GM19468 (cell line): ENCODE data around the gene IGF2BP2.
"Not testable (repeated sequence)": the region's sequence is repeated elsewhere in the genome, so short reads cannot be mapped to it uniquely, and the experiment has no call there.

Source experiments
- ATAC-seq: cut with Tn5 transposase; IDR thresholded peaks from one replicate; pipeline ENCODE4 v1.9.1; 2021; ENCODE audit warnings: mild to moderate bottlenecking, moderate library complexity, moderate number of reproducible peaks; ENCODE audit not compliant: unreplicated experiment; ENCODE audit errors: extremely low read depth

IGF2BP2 gene

GRCh38 chr3:185813205-185813604 lies 11.6 kb downstream of the IGF2BP2 start:
- no peak for ATAC-seq

GRCh38 chr3:185807445-185808068 lies 17.3 kb downstream of the IGF2BP2 start:
- no peak for ATAC-seq

- ATAC-seq = not testable (repeated sequence)
Measured at GRCh38 chr3:185798831-185799110, 26.1 kb downstream of the IGF2BP2 start.

GRCh38 chr3:185797993-185798830 lies 26.6 kb downstream of the IGF2BP2 start:
- no peak for ATAC-seq

- ATAC-seq = no peak
Measured at GRCh38 chr3:185797108-185797881, 27.5 kb downstream of the IGF2BP2 start.

- ATAC-seq = no peak
Measured at GRCh38 chr3:185796431-185797107, 28.3 kb downstream of the IGF2BP2 start.

GRCh38 chr3:185793381-185793780 lies 31.5 kb downstream of the IGF2BP2 start:
- no peak for ATAC-seq

GRCh38 chr3:185792955-185793354 lies 31.9 kb downstream of the IGF2BP2 start:
- ATAC-seq = no peak

- ATAC-seq = no peak
Measured at GRCh38 chr3:185789891-185790830, 34.7 kb downstream of the IGF2BP2 start.

- ATAC-seq = no peak
Measured at GRCh38 chr3:185789134-185789533, 35.7 kb downstream of the IGF2BP2 start.

- ATAC-seq = no peak
Measured at GRCh38 chr3:185788292-185788691, 36.5 kb downstream of the IGF2BP2 start.

- ATAC-seq = no peak
Measured at GRCh38 chr3:185786956-185787877, 37.6 kb downstream of the IGF2BP2 start.

GRCh38 chr3:185786258-185786657 lies 38.6 kb downstream of the IGF2BP2 start:
- not testable (repeated sequence) for ATAC-seq

- ATAC-seq = no peak
Measured at GRCh38 chr3:185784317-185784716, 40.5 kb downstream of the IGF2BP2 start.

GRCh38 chr3:185781759-185782158 lies 43.1 kb downstream of the IGF2BP2 start:
- no peak for ATAC-seq

- no peak for ATAC-seq
Measured at GRCh38 chr3:185779461-185779860, 45.4 kb downstream of the IGF2BP2 start.

GRCh38 chr3:185778821-185779220 lies 46.0 kb downstream of the IGF2BP2 start:
- no peak for ATAC-seq

- ATAC-seq = no peak
Measured at GRCh38 chr3:185778094-185778493, 46.7 kb downstream of the IGF2BP2 start.
